Mucosa of descending colon (tissue), 3 donors: ENCODE measurements around the gene C1S. TPM values are rescaled to one million over a fixed set of nuclear protein-coding genes. Genes with fewer than 3 reads are reported as not detected.

Experiments used
- ATAC-seq: fragments of 200-7000 bp; cut with Tn5 transposase; one replicate; pipeline ENCODE4 v1.9.1; 2020; ENCODE audit warnings: mild to moderate bottlenecking, moderate library complexity
- DNase-seq, 3 donors: peaks; one replicate each; pipeline ENCODE4 v3.0.0-alpha.2; 2020
- H3K36me3 ChIP-seq: fragments of 200-600 bp; one replicate; pipeline ENCODE4 v1.8.0; 2021; ENCODE audit warnings: low read depth, mild to moderate bottlenecking
- H3K4me1 ChIP-seq: fragments of 200-600 bp; one replicate; pipeline ENCODE4 v1.8.0; 2021; ENCODE audit warnings: low read depth, mild to moderate bottlenecking
- H3K4me3 ChIP-seq: fragments of 200-600 bp; one replicate; pipeline ENCODE4 v1.8.0; 2021; ENCODE audit warnings: mild to moderate bottlenecking
- H3K9me3 ChIP-seq: fragments of 200-600 bp; one replicate; pipeline ENCODE4 v1.8.0; 2021; ENCODE audit warnings: mild to moderate bottlenecking
- intact Hi-C, 2 donors: fragments of 100-400 bp; cut with DNase I in 1 of 2; cut with micrococcal nuclease in 1 of 2; formaldehyde crosslinking; loops; one replicate each; pipeline versions ENCODE4 v1.11.0 to v1.11.1; 2022; cut with DNase I, micrococcal nuclease
- total RNA-seq, 3 donors: library from RNA; stranded (reverse); fragmentation: NEBNext Ultra II Directional in 2 of 3; extraction: Animal tissue kit (Norgen Biotek cat#: 25700) in 2 of 3; gene quantifications; one replicate each; pipeline versions ENCODE4 v1.2.1 to v1.2.4, GENCODE V29; 2021 to 2023
- TF ChIP-seq, protein P1 (sequence below): fragments of 200-600 bp; IDR thresholded peaks from one replicate; pipeline ENCODE4 v1.8.0; 2022; ENCODE audit warnings: antibody characterized with exemption, mild to moderate bottlenecking
- donor health status: DM: no; HTN: no; CAD: no; lungs with moderate emphysema.
- donor health status: DM: no; HTN: no; CAD: no.
- donor health status: DM: no; HTN: yes; CAD: no.

C1S gene
- total RNA-seq, 3 donors from 2014 or later: 36.0 to 304 (median 168) TPM

DNA sequence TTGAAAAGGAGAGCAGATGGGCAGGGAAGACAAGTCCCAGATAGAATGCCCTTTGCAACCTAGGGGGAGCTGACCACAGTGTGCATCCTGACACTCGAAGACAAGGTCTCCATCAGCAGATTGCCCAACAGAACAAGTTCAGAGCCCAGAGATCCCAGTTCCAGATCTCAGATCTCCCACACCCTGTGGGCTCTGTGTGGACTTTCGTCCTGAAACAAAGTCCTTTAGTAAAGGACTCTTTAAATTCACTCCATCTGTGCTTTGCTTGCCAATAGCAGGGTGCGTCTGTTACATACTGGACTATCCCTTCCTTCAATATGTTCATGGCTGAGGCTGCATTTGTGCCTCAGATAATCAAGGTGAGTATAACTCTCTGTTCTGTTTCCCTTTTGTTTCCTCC lies 57.2 kb downstream of the C1S start:
- H3K36me3 ChIP-seq: no peaks in the 10 kb centered on the region
- intact Hi-C loops: no loop called here
- ATAC-seq: no peak
- no peaks in the 10 kb centered on the region for H3K9me3 ChIP-seq
- TF ChIP-seq, protein P1, sequence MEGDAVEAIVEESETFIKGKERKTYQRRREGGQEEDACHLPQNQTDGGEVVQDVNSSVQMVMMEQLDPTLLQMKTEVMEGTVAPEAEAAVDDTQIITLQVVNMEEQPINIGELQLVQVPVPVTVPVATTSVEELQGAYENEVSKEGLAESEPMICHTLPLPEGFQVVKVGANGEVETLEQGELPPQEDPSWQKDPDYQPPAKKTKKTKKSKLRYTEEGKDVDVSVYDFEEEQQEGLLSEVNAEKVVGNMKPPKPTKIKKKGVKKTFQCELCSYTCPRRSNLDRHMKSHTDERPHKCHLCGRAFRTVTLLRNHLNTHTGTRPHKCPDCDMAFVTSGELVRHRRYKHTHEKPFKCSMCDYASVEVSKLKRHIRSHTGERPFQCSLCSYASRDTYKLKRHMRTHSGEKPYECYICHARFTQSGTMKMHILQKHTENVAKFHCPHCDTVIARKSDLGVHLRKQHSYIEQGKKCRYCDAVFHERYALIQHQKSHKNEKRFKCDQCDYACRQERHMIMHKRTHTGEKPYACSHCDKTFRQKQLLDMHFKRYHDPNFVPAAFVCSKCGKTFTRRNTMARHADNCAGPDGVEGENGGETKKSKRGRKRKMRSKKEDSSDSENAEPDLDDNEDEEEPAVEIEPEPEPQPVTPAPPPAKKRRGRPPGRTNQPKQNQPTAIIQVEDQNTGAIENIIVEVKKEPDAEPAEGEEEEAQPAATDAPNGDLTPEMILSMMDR: no peak
- DNase-seq: no peak
- no peak overlapping the region for H3K4me3 ChIP-seq
- no peaks in the 10 kb centered on the region for H3K4me1 ChIP-seq

DNA sequence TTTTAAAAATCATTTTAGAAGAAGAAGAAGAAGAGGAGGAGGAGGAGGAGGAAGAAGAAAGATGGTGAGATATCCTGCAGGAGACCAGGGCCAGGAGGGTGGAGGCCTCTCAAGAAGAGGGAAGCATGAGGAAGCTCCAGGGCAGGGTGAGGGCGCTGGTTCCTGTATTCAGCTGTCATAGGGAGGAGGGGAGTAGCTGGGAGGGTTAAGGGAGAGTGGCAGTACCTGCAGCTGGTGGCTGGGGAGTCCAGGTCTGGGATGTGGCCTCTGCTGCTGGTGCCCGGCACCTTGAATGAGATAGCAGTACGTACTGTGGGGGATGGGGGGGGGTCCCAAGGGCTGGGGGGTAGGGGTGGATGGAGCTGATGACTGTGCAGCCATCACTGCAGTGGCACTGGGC lies 58.4 kb downstream of the C1S start:
- TF ChIP-seq, protein P1: no peak
- H3K4me1 ChIP-seq: no peaks in the 10 kb centered on the region
- intact Hi-C loops: no loop called here
- H3K9me3 ChIP-seq: no peaks in the 10 kb centered on the region
- DNase-seq: no peak
- H3K4me3 ChIP-seq: no peak overlapping the region
- ATAC-seq: no peak
- H3K36me3 ChIP-seq: no peaks in the 10 kb centered on the region

DNA sequence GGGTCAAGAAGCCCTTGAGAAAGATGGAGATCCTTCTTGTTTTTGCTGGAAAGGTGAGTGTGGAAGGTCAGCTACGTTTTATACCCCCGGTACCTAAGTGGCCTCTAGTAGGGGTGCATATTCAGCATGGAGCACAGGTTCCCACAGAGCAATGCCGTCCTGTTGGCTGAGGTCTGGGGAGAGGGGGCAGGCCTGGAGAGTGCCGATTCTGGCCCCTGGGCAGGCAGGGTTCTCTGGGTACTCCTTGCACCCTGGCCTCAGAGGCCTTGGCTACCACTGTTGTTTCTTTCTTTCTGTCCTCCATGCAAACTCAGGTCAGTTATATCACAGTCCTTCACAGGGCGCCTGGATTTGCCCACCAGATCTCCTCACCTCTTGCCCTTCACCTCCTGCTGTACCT lies 59.6 kb downstream of the C1S start:
- intact Hi-C loops: no loop called here
- no peaks in the 10 kb centered on the region for H3K36me3 ChIP-seq
- DNase-seq: no peak

More for the DNA sequence above, 59.6 kb downstream of the C1S start:
- TF ChIP-seq, protein P1: no peak
- ATAC-seq: no peak
- H3K4me1 ChIP-seq: no peaks in the 10 kb centered on the region
- no peaks in the 10 kb centered on the region for H3K9me3 ChIP-seq
- H3K4me3 ChIP-seq: no peak overlapping the region

Other genes with a start within 250 kb of the C1S start
- 10 to 100 TPM in 1 of 3 donors, 1 to 10 TPM in 2; 1.7 to 18.6 (median 3.1) TPM for gene GPR162, start 238.9 kb upstream of the C1S start, total RNA-seq
- 10 to 100 TPM in 1 of 3 donors, 1 to 10 TPM in 2; 1.6 to 24.2 (median 5.2) TPM for gene P3H3, start 232.3 kb upstream of the C1S start, total RNA-seq
- gene GNB3, start 219.8 kb upstream of the C1S start, total RNA-seq: 1 to 10 TPM in 1 of 3 donors, under 1 TPM in 2; 0.38 to 5.3 (median 0.96) TPM
- gene CDCA3, start 209.4 kb upstream of the C1S start, total RNA-seq: 10 to 100 TPM in 1 of 3 donors, 1 to 10 TPM in 2; 2.8 to 15.3 (median 5.2) TPM
- 10 to 100 TPM; 65.9 to 80.7 (median 79.7) TPM for gene USP5, start 208.6 kb upstream of the C1S start, total RNA-seq
- gene TPI1, start 193.2 kb upstream of the C1S start, total RNA-seq: 100 to 1,000 TPM; 408 to 766 (median 700) TPM
- gene SPSB2, start 187.4 kb upstream of the C1S start, total RNA-seq: 10 to 100 TPM in 2 of 3 donors, 1 to 10 TPM in 1; 9.7 to 11.7 (median 10.6) TPM
- gene LRRC23, start 155.9 kb upstream of the C1S start, total RNA-seq: 10 to 100 TPM in 1 of 3 donors, 1 to 10 TPM in 2; 4.7 to 11.8 (median 4.9) TPM
- 10 to 100 TPM in 1 of 3 donors, 1 to 10 TPM in 2; 4.5 to 67.3 (median 7.6) TPM for gene ENO2, start 146.1 kb upstream of the C1S start, total RNA-seq
- gene ATN1, start 132.8 kb upstream of the C1S start, total RNA-seq: 100 to 1,000 TPM in 1 of 3 donors, 10 to 100 TPM in 2; 68.5 to 208 (median 82.4) TPM
- gene RNU7-1, start 116.9 kb upstream of the C1S start, total RNA-seq: not detected
- 100 to 1,000 TPM; 113 to 175 (median 130) TPM for gene C12orf57, start 116.7 kb upstream of the C1S start, total RNA-seq
- gene PTPN6, start 109.4 kb upstream of the C1S start, total RNA-seq: 10 to 100 TPM; 37.4 to 61.7 (median 51.7) TPM
- 100 to 1,000 TPM; 204 to 266 (median 209) TPM for gene PHB2, start 90.1 kb upstream of the C1S start, total RNA-seq
- 10 to 100 TPM; 29.6 to 33.7 (median 33.4) TPM for gene EMG1, start 89.8 kb upstream of the C1S start, total RNA-seq
- 100 to 1,000 TPM in 2 of 3 donors, 10 to 100 TPM in 1; 79.8 to 121 (median 102) TPM for gene LPCAT3, start 42.2 kb upstream of the C1S start, total RNA-seq
- gene C1R, start 31.7 kb downstream of the C1S start, total RNA-seq: 100 to 1,000 TPM in 2 of 3 donors, 10 to 100 TPM in 1; 38.7 to 273 (median 222) TPM
- gene C1RL, start 48.5 kb downstream of the C1S start, total RNA-seq: 10 to 100 TPM; 47.5 to 61.4 (median 49.4) TPM
- 1 to 10 TPM; 2.2 to 3.8 (median 2.5) TPM for gene RBP5, start 68.2 kb downstream of the C1S start, total RNA-seq
- gene CLSTN3, start 69.7 kb downstream of the C1S start, total RNA-seq: 10 to 100 TPM; 16.4 to 23.5 (median 18.6) TPM
- gene PEX5, start 129.0 kb downstream of the C1S start, total RNA-seq: 10 to 100 TPM; 36.1 to 41.2 (median 38.5) TPM
- not detected for gene ACSM4, start 243.4 kb downstream of the C1S start, total RNA-seq